HG02852 (cell line): ENCODE results near the gene UQCRFS1.
"Not testable (repeated sequence)": the region's sequence is repeated elsewhere in the genome, so short reads cannot be mapped to it uniquely, and the experiment has no call there.

Experiments
- ATAC-seq: cut with Tn5 transposase; IDR thresholded peaks from one replicate; pipeline ENCODE4 v1.9.1; 2021; ENCODE audit warnings: mild to moderate bottlenecking, moderate library complexity; ENCODE audit not compliant: unreplicated experiment

UQCRFS1 gene

GRCh38 chr19:29215322-29215845 is 2.4 kb upstream of the UQCRFS1 start:
- ATAC-seq: no peak

GRCh38 chr19:29214411-29214810 is 1.5 kb upstream of the UQCRFS1 start:
- no peak for ATAC-seq

GRCh38 chr19:29212356-29212647 is 649 bp downstream of the UQCRFS1 start:
- ATAC-seq: no peak

GRCh38 chr19:29211562-29212355 is 1.2 kb downstream of the UQCRFS1 start:
- no peak for ATAC-seq

GRCh38 chr19:29211041-29211440 is 1.9 kb downstream of the UQCRFS1 start:
- ATAC-seq: not testable (repeated sequence)

GRCh38 chr19:29210502-29210901 is 2.4 kb downstream of the UQCRFS1 start:
- ATAC-seq: not testable (repeated sequence)

- not testable (repeated sequence) for ATAC-seq
Observed at GRCh38 chr19:29207403-29208187, 5.4 kb downstream of the UQCRFS1 start.

GRCh38 chr19:29206453-29206852 is 6.5 kb downstream of the UQCRFS1 start:
- ATAC-seq: no peak

- no peak for ATAC-seq
Observed at GRCh38 chr19:29202281-29202680, 10.7 kb downstream of the UQCRFS1 start.

- no peak for ATAC-seq
Observed at GRCh38 chr19:29201855-29202254, 11.1 kb downstream of the UQCRFS1 start.

- no peak for ATAC-seq
Observed at GRCh38 chr19:29194658-29195057, 18.3 kb downstream of the UQCRFS1 start.

- no peak for ATAC-seq
Observed at GRCh38 chr19:29193155-29193554, 19.8 kb downstream of the UQCRFS1 start.

- no peak for ATAC-seq
Observed at GRCh38 chr19:29191005-29191404, 21.9 kb downstream of the UQCRFS1 start.

GRCh38 chr19:29189033-29189360 is 24.0 kb downstream of the UQCRFS1 start:
- ATAC-seq: no peak

- ATAC-seq: no peak
Observed at GRCh38 chr19:29188289-29189032, 24.5 kb downstream of the UQCRFS1 start.

- no peak for ATAC-seq
Observed at GRCh38 chr19:29187676-29188075, 25.3 kb downstream of the UQCRFS1 start.

- ATAC-seq: no peak
Observed at GRCh38 chr19:29185427-29185826, 27.5 kb downstream of the UQCRFS1 start.

- no peak for ATAC-seq
Observed at GRCh38 chr19:29176981-29177754, 35.8 kb downstream of the UQCRFS1 start.

GRCh38 chr19:29173896-29174295 is 39.1 kb downstream of the UQCRFS1 start:
- no peak for ATAC-seq

- ATAC-seq: no peak
Observed at GRCh38 chr19:29172302-29172701, 40.6 kb downstream of the UQCRFS1 start.

GRCh38 chr19:29171525-29171924 is 41.4 kb downstream of the UQCRFS1 start:
- no peak for ATAC-seq
